CD4-positive, alpha-beta T cell treated with Interleukin-12 subunit alpha and Interleukin-12 subunit beta, for 1 hour (primary cell): ENCODE results near the gene IL6.
"Not testable (repeated sequence)": the region's sequence is repeated elsewhere in the genome, so short reads cannot be mapped to it uniquely, and the experiment has no call there.

Experiments used
- DNase-seq: peaks from one replicate; pipeline ENCODE4 v3.0.0-alpha.2; 2020

IL6 gene

DNA sequence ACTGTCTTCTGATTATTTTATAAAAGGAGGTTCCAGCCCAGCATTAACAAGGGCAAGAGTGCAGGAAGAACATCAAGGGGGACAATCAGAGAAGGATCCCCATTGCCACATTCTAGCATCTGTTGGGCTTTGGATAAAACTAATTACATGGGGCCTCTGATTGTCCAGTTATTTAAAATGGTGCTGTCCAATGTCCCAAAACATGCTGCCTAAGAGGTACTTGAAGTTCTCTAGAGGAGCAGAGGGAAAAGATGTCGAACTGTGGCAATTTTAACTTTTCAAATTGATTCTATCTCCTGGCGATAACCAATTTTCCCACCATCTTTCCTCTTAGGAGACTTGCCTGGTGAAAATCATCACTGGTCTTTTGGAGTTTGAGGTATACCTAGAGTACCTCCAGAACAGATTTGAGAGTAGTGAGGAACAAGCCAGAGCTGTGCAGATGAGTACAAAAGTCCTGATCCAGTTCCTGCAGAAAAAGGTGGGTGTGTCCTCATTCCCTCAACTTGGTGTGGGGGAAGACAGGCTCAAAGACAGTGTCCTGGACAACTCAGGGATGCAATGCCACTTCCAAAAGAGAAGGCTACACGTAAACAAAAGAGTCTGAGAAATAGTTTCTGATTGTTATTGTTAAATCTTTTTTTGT lies 2.3 kb downstream of the IL6 start:
- no peak for DNase-seq

DNA sequence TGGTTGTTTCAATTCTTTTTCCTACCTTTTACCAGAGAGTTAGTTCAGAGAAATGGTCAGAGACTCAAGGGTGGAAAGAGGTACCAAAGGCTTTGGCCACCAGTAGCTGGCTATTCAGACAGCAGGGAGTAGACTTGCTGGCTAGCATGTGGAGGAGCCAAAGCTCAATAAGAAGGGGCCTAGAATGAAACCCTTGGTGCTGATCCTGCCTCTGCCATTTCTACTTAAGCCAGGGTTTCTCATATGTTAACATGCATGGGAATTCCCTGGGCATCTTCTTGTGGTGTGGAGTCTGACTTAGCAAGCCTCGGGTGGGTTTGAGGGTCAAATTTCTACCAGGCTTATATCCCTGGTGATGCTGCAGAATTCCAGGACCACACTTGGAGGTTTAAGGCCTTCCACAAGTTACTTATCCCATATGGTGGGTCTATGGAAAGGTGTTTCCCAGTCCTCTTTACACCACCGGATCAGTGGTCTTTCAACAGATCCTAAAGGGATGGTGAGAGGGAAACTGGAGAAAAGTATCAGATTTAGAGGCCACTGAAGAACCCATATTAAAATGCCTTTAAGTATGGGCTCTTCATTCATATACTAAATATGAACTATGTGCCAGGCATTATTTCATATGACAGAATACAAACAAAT lies 3.2 kb downstream of the IL6 start:
- no peak for DNase-seq

DNA sequence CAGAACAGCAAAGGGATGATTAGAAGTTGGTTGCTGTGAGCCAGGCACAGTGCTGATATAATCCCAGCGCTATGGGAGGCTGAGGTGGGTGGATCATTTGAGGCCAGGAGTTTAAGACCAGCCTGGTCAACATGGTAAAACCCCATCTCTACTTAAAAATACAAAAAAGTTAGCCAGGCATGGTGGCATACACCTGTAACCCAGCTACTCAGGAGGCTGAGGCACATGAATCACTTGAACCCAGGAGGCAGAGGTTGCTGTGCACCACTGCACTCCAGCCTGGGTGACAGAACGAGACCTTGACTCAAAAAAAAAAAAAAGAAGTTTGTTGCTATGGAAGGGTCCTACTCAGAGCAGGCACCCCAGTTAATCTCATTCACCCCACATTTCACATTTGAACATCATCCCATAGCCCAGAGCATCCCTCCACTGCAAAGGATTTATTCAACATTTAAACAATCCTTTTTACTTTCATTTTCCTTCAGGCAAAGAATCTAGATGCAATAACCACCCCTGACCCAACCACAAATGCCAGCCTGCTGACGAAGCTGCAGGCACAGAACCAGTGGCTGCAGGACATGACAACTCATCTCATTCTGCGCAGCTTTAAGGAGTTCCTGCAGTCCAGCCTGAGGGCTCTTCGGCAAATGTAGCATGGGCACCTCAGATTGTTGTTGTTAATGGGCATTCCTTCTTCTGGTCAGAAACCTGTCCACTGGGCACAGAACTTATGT lies 4.1 kb downstream of the IL6 start:
- DNase-seq = no peak

DNA sequence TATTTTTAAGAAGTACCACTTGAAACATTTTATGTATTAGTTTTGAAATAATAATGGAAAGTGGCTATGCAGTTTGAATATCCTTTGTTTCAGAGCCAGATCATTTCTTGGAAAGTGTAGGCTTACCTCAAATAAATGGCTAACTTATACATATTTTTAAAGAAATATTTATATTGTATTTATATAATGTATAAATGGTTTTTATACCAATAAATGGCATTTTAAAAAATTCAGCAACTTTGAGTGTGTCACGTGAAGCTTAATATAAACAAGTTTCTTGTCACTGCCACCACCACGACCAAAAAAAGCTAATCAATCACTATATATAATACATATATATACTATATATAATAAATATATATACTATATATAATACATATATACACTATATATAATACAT lies 4.8 kb downstream of the IL6 start:
- no peak for DNase-seq

DNA sequence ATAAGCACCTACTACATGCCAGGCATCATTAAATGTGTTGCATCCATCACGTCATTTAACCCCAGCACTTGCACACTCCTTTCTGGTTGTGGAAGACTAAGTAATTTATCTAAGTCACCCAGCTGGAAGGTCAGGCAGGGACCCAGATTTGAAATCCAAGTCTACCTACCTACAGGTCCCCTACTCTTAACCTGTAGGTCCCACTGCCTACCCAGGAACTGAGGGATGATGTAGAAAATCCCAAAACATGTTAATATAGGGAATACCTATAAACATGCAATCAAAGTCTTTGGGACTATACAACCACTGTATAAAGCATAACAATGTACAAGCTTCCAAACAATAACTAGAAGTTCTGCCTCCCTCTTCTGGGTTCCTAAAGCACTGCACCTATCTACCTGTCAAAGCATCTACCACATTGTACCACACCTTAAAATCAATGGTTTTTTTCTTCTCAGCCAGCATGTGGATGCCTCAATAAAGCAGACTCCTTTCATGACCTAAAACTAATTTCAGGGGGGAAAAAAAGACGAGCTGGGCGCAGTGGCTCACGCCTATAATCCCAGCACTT lies 5.6 kb downstream of the IL6 start:
- no peak for DNase-seq

DNA sequence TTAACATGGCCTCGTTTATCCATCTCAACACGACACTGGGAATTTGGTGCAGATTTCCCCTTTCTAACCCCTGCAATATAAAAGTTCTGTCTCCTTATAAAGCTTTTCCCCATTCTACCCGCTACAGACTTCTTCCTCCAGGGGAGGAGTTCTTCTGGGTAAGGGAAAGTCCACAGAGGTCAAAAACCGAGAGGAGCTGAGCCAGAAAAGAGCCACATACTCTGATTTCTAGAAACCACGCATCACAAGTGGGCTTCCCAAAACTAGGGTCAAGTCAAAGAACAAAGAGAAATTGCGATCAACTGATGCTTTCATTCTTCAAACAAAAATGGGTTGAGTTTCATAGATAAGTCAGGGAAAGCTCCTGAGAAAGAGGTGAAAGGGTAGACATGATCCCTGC lies 6.8 kb downstream of the IL6 start:
- DNase-seq = no peak

DNA sequence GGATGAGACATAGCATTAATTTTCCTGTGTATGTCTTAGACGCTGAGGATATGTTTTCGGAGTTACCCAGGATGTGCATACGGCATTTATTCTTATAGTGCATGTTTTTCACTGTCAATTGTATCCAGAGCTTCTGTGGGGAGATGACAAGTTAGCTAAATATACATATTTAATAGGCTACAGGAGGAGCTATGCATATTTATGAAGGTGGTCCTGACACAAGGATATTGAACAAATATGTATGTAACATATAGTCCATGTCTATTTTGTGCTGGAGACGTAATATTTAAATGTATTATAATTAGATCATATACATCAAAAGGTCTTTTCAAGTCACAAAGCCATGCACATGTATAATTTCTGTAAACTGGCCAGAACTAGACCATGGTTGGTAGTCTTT lies 16.0 kb downstream of the IL6 start:
- DNase-seq = no peak

DNA sequence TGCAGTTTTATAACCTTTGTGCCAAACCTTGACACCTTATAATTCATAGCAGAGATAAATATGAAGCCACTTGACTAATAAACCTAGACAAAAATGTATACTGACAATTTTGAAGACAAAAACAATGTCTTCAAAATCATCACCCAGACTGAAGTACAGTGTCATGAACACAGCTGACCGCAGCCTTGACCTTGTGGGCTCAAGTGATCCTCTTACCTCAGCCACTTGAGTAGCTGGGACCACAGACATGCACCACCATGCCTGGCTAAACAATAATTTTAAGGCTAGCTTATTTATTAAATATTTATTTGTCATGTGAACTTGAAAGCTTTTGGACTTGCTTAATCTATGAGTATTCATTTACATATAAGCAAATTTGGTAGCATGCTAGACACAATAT lies 24.3 kb downstream of the IL6 start:
- no peak for DNase-seq

DNA sequence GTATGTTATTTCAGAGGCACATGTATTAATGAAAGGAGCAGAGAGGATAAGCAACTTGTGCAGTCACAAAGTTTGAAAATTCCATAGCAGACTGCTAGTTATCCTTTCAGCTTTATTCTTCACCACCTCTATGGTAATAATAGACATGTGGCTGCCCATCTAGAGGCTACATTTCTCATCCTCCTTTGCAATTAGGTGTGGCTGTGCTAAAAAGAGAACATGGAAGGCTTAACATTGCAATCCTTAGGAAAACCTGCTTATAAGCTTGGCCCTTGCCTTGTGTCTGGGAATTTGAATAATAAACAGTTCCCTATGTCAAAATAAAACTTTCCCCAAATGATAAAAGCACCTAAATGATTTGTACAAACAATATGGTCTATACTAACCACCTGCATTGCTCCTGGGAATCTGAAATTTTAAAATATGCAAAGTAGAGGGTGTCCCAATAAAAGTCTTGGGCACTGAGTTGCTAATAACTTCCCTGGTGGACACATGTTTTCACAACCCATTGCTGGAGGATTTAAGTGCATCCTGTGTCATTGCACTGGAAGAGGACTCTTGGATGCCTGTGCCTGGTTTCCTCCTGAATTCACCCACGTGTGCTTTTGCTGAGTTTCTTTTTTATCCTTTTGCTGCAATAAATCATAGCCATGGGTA lies 30.5 kb downstream of the IL6 start:
- DNase-seq = no peak

DNA sequence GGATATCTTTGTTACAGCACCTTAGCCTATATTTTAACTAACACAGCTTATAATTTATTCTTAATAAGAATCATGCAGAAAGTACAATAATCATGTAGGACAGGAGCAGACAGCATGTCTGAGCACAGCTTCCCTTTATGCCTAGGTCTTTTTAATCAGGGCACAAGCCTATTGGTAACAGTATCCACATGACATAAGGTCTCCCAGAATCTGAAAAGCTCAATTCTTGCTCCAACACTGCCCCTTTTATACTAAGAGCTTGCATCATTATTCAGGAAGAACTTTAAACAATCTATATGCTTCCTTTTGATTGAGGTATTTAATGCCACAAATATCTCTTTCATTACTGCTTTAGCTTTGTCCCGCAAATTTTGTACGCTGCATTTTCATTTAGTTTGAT lies 31.6 kb downstream of the IL6 start:
- DNase-seq = no peak

DNA sequence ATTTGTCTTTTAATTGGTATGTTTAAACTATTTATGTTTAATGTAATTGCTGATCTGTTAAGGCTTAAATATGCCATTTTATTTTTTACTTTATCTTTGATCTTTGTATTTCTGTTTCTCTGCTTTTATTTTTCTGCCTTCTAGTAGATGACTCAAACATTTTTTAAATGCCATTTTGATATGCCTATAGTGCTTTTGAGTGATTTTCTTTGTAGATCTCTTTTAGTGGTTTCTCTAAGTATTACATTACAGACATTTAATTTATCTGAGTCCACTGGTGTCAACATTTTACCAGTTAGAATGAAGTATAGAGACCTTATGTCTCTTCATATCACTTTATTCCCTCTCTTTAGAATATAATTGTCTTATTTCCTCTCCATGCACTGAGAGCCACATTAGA lies 32.7 kb downstream of the IL6 start:
- DNase-seq = no peak

DNA sequence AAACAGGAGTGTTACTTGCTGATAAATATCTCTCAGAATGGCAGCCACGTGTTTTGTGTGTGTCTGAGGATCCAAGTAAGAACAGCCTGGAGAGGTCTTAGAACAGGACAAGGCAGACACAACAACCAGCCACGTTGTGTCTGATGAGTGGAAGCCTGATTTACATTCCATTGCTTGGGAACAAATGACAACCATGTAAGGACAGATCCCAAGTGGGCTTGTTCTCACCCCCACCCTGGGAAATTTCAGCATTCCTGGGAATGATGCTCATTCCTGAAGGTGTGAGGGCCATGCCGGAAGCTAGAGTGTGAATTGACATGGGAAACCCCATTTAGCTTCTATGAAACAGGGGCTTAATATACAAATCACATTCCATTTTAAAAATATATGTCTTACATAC lies 35.9 kb downstream of the IL6 start:
- DNase-seq = no peak

DNA sequence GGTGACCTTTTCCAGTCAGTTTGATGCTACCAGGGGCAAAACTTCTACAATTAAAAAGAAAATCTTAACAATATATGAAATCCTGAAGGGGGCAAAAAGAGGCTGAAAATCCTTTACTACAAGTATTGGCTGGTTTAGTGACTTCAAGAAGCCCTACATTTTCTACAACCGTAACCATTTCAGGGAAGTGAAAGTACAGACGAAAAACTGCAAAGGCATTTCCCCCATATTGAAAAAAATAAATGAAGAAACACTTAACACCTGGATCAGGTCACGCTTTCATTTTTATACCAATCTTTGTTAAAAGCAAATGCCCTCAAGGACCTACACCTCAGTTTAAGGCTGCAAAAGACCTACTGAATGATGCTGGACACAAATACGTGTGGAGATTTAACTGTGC lies 38.6 kb downstream of the IL6 start:
- no peak for DNase-seq

DNA sequence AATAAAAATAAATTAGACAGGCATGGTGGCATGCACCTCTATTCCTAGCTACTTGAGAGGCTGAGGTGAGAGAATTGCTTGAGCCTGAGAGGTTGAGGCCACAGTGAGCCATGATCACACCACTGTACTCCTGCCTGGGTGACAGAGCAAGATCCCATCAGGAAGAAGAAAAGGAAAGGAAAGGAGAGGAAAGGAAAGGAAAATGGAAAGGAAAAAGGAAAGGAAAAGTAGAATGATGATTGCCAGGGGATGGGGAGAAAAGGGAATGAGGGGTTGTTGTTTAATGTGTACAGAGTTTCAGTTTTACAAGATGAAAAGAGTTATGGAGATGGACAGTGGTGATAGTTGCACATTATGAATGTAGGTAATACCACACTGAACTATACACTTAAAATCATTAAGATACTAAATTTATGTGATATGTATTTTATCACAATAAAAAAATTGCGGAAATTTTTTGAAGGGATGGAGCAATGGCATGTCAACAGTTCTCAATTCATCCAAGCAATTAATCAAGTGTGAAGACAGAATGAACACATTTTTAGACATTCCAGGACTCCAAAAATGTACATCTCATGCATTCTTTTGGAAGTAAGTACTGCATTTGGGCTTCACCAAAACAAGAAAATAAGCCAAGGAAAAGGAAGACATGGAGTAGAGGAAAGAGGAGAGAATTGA lies 44.3 kb downstream of the IL6 start:
- no peak for DNase-seq

DNA sequence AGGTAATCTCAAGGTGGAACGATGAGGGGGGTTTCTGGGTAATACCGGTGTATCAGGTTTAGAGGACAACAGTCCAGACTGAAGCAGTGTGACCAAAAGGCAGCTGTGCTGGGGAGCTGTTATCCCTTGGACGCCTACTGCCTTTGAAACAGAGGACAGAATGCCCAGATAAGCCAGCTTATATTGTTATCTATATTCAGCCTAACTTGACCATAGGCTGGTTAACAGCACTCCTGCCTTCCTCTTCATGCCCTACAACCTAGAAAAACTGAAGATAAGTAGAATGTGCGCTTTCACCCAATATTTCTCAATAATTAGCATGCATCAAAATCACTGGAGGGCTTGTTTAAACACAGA lies 44.9 kb downstream of the IL6 start:
- DNase-seq = no peak

DNA sequence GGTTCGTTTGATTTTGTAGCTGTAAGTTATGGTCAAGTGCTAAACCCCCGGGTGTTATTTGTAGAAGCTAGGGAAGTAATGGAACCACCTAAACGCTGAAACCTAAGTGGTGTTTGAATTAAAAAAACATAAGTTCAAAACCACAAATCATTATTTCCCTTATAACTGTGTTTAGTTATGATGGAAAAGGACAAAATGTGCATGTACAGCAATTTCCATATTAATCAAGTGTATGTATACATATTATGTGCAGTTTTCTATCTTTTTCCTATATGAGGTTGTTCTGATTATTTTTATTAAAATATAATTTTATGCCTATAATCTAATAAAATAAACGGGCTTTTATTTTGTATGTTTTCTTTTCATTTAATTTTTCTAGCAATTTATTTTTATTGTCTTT lies 45.9 kb downstream of the IL6 start:
- no peak for DNase-seq

DNA sequence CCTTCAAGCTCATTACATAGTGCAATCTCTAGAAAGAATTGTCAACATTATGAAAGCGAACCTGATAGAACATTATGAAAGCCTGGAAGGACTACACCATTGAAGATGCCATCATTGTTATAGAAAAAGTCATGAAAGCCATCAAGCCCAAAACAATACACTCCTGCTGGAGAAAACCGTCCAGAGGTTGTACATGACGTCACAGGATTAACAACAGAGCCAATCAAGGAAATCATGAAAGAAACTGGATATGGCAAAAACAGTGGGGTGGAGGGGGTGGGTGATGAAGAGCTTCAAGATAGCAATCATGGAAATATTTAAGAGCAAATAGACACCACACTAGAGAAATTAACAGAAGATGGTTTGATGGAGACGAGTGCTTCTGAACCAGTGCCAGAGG lies 50.0 kb downstream of the IL6 start:
- no peak for DNase-seq

DNA sequence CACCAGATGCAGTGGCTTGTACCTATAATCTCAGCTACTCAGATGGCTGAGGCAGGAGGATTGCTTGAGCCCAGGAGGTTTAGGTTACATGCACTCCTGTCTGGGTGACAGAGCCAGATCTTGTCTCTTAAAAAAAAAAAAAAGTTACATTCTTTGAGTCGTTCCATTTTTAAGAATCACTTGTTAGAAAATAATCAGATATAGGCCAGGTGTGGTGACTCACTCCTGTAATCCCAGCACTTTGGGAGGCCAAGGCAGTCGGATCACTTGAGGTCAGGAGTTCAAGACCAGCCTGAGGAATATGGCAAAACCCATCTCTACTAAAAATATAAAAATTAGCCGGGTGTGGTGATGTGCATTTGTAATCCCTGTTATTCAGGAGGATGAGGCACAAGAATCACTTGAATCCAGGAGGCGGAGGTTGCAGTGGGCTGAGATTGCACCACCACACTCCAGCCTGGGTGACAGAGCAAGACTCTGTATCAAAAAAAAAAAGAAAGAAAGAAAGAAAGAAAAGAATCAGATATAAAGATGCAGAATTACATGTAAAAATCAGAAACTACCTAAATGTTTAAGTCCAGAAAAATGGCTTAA lies 52.8 kb downstream of the IL6 start:
- DNase-seq = not testable (repeated sequence)

DNA sequence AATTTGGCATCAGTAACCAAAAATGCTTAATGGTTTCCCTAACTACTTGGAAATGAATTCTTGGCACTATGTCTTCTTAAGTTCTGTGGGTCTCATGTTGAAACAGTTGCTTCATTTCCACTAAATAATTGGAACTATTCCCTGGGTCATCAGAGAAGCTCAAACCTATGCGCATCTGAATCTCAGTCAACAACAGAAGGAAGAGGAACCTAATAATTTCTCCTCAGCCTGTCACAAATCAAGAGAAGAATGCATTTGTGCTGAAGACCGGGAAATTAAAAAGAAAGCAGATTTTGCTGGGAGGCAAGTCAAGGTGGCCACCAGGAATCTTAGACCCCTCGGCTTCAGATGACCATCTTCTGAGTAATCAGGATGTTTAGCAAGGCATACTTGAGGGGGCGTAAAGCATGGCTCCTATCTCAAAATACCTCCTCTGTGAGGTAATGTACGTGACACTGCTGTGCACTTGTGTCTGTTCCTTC lies 54.3 kb downstream of the IL6 start:
- DNase-seq = no peak
